ENCODE results near the gene ZMYM2. TPM values are rescaled to one million over a fixed set of nuclear protein-coding genes. Genes with fewer than 3 reads are reported as not detected.

The ZMYM2 gene
- total and polyA plus RNA-seq, 2 experiments from 2014 or later, result 87.9 to 159 TPM

DNA sequence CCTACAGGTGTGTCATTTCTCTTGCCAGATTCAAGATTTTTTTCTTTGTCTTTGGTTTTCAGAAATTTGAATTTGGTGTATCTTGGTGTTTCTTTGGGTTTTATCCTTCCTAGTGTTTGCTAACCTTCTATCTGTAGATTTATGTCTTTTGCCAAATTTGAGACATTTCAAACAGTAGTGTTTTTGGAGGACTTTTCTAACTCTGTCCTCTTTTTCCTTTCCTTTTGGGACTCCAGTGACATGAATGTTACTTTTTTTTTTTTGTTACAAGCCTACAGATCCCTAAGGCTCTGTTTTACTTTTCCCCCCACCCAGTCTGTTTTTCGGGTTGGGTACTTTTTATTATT, 58.8 kb downstream of the ZMYM2 start:
- DNase-seq (ENCODE audit: low spot score) (no peak), ATAC-seq (no peak)
- Mint-ChIP-seq H3K27ac (no peak overlapping the region), H3K4me1 (peaks cover 34% of the 10 kb centered on the region), H3K4me3 (no peak overlapping the region), H3K27me3 (ENCODE audit: insufficient read depth, low read depth, poor library complexity) (peaks cover 4% of the 10 kb centered on the region), H3K9me3 (no peaks in the 10 kb centered on the region), H3K36me3 (ENCODE audit: low read depth) (peaks cover 63% of the 10 kb centered on the region)
- H3K27me3 ChIP-seq (ENCODE audit: insufficient read depth), result no peaks in the 10 kb centered on the region
- H3K4me3 ChIP-seq, result no peak overlapping the region
- no peak overlapping the region for H3K4me2 ChIP-seq
- H3K9me2 ChIP-seq (ENCODE audit: insufficient read depth), result no peaks in the 10 kb centered on the region
- peaks cover 35% of the 10 kb centered on the region for H4K20me1 ChIP-seq (replicated peaks; ENCODE audit: insufficient read depth)
- H2AFZ ChIP-seq, result no peak overlapping the region
- peaks cover 99% of the 10 kb centered on the region for H3K79me2 ChIP-seq (replicated peaks; ENCODE audit: insufficient read depth)
- peaks cover 12% of the 10 kb centered on the region for H3K4me1 ChIP-seq (ENCODE audit: insufficient read depth)
- no peak overlapping the region for H3K27ac ChIP-seq (ENCODE audit: low read depth)
- H3K36me3 ChIP-seq (ENCODE audit: insufficient read depth), result no peaks in the 10 kb centered on the region; the same call in 1 of the 2 replicates
- TF ChIP-seq POLR2AphosphoS5 (IDR thresholded peaks at IDR 0.05; ENCODE audit: low read depth), result no peak
- no peak for TF ChIP-seq CREB1 (CRISPR knock-in tag; IDR thresholded peaks at IDR 0.05; ENCODE audit: low read depth)
- TF ChIP-seq EZH2phosphoT487 (IDR thresholded peaks at IDR 0.05; ENCODE audit: unreplicated experiment), result no peak
- no peak for TF ChIP-seq ZNF114 (CRISPR knock-in tag; IDR thresholded peaks at IDR 0.05)
- TF ChIP-seq, protein P1, sequence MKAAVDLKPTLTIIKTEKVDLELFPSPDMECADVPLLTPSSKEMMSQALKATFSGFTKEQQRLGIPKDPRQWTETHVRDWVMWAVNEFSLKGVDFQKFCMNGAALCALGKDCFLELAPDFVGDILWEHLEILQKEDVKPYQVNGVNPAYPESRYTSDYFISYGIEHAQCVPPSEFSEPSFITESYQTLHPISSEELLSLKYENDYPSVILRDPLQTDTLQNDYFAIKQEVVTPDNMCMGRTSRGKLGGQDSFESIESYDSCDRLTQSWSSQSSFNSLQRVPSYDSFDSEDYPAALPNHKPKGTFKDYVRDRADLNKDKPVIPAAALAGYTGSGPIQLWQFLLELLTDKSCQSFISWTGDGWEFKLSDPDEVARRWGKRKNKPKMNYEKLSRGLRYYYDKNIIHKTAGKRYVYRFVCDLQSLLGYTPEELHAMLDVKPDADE (IDR thresholded peaks at IDR 0.05), result no peak
- TF ChIP-seq NANOG (IDR thresholded peaks at IDR 0.05; ENCODE audit: borderline replicate concordance), result no peak
- TF ChIP-seq REST (IDR thresholded peaks at IDR 0.05; ENCODE audit: unreplicated experiment), result no peak
- no peak for TF ChIP-seq EZH2 (IDR thresholded peaks at IDR 0.05; ENCODE audit: low read depth, unreplicated experiment)
- TF ChIP-seq CTCF (conservative IDR thresholded peaks at IDR 0.05; ENCODE audit: low read depth in 2 of 2), result no peak
- no peak for TF ChIP-seq ZNF331 (CRISPR knock-in tag; IDR thresholded peaks at IDR 0.05; ENCODE audit: low read depth)
- H3F3A ChIP-seq (replicated peaks; ENCODE audit: low read depth), result no peaks in the 10 kb centered on the region

DNA sequence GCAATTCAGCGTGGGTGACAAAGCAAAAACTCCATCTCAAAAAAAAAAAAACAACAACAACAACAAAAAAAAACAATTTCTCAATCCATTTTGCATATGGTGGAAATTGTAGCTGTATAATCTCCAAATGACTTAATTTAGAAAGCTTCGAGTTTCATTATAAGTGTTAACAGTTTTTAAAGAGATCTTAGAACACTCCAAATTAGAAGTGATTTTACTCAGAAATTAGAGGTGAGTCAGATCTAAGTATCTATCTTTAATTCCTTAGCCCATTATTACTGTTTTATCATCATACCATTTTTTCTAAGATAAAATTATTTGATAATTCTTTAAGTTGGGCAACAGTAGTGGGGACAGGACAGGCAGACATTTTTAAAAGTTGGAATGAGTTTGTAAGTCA, 60.5 kb downstream of the ZMYM2 start:
- no peak overlapping the region for H3K4me3 ChIP-seq
- no peak overlapping the region for H2AFZ ChIP-seq
- H3K36me3 ChIP-seq (ENCODE audit: insufficient read depth), result no peaks in the 10 kb centered on the region; the same call in 1 of the 2 replicates
- H3K9me3 Mint-ChIP-seq, result no peaks in the 10 kb centered on the region
- H3K4me1 Mint-ChIP-seq, result peaks cover 30% of the 10 kb centered on the region
- no peak overlapping the region for H3K4me3 Mint-ChIP-seq
- no peaks in the 10 kb centered on the region for H3F3A ChIP-seq (replicated peaks; ENCODE audit: low read depth)
- ATAC-seq (no peak), DNase-seq (ENCODE audit: low spot score) (no peak)
- H3K27ac ChIP-seq (ENCODE audit: low read depth), result no peak overlapping the region
- H3K4me2 ChIP-seq, result no peak overlapping the region
- no peaks in the 10 kb centered on the region for H3K9me2 ChIP-seq (ENCODE audit: insufficient read depth)
- peaks cover 6% of the 10 kb centered on the region for H3K27me3 Mint-ChIP-seq (ENCODE audit: insufficient read depth, low read depth, poor library complexity)
- H3K36me3 Mint-ChIP-seq (ENCODE audit: low read depth), result peaks cover 57% of the 10 kb centered on the region
- no peak overlapping the region for H3K27ac Mint-ChIP-seq
- H3K27me3 ChIP-seq (ENCODE audit: insufficient read depth), result no peaks in the 10 kb centered on the region
- H3K79me2 ChIP-seq (replicated peaks; ENCODE audit: insufficient read depth), result peaks cover 90% of the 10 kb centered on the region
- peaks cover 29% of the 10 kb centered on the region for H4K20me1 ChIP-seq (replicated peaks; ENCODE audit: insufficient read depth)
- H3K4me1 ChIP-seq (ENCODE audit: insufficient read depth), result peaks cover 12% of the 10 kb centered on the region
- no peak for TF ChIP-seq CTCF (conservative IDR thresholded peaks at IDR 0.05; ENCODE audit: low read depth in 2 of 2)

Measured in GM23338 (cell line).